ENCODE measurements around the gene FHL2. TPM values are rescaled to one million over a fixed set of nuclear protein-coding genes. Genes with fewer than 3 reads are reported as not detected.

FHL2 gene
- total RNA-seq, 1 donor from 2014 or later: 120 TPM

DNA sequence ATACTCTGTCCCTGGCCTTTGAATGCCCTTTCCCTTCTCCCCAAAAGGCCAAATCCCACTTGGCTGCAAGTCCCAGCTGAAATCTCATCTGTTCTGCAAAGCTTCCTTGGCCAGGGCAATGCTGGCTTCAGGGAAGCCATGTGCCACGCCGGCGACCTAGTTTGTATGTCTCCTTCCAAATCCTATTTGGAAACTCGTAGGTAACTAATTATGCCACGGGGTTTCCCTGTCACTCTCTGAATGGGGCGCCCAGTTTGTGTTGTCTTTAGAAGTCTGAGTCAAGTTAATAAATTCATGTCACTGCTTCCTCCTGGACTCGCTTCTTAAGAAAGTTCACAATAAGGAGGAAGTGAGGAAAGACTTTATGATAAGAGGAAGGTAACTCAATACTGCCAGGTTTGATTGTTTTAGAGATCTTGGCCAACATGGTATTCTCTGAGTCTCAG is 19.1 kb downstream of the FHL2 start:
- no peak for DNase-seq (ENCODE audit: low spot score)

DNA sequence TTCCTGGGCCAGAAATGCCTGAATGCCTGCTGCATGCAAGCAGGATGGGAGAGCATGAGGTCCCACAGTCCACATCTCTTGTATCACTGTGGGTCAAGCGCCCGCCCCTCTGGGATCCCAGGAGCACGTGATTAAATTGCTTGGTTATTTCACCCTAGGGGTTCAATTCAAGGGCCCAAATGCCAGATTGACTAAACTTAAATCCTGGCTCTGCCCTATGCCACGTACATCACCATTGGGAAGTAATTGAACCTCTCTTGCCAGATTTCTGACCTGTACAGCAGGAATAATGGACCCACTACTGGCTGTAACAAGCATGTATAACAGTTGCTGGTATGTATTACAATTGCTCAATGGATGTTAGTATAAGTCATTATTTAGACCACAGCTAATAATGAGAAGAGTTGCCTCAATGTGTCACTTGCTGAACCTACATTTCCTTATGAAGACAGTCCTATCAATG is 19.9 kb downstream of the FHL2 start:
- DNase-seq (ENCODE audit: low spot score): no peak

DNA sequence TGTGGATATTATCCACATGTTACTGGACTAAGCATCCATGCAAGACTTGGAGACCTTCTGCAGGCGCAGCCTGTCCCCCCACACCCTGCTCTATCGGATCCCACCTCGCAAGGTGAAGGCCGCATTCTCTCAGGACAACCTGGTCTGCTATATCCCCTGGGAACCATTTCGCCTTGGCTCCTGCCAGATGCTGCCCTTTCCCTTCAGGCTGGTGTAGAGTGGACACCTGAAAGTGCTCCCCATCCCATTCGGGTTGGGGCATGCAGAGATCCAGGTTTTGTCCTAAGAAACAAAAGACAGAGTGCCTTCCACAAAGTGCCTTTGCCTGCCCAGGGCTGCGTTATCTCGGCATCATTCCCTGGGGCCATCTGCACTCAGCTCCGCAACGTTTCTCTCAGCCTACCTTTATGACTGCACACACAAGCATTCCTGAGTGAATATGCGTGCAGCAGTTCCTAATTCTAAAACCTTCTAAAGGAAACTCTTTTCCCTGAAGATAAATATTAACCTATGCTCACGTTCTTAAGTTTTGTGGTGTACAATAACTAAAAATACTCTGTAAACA is 20.5 kb downstream of the FHL2 start:
- DNase-seq (ENCODE audit: low spot score): peak; percentile 22

DNA sequence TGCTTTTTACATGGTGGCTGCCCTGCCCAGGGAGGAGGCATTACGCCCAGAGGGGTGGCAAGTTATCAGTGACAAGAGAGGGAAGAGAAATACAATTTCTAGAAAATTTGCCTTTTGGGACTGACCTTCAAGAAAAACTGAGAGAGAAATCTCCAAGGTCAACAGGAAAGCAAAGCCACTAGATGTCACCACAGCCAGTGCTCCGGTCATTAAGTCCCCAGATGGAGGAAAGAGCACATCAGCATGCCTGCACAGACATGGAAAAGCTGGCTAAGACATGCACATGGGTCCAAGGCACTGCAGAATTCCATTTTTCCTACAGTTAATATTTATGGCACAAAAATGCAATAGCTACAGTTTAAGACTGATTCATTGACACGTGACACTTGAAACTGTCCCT is 21.0 kb downstream of the FHL2 start:
- peak; percentile 3 for DNase-seq (ENCODE audit: low spot score)

DNA sequence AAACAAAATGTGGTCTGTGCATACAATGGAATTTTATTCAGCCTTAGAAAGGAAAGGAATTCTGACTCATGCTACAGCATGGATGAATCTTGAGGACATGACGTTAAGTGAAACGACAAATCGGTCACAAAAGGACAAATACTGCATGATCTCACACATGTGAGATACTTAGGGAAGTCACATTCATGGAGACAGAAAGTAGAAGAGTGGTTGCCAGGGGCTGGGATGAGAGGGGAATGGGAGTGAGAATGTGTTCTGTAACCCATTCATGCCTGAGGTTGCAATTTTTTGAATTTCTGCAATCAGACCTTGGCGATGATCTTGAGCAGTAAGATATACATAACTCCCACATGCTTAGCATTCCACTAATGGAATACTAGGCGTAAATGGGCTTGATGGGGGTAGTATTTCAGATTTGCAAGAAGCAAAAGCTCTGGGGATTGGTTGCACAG is 22.0 kb downstream of the FHL2 start:
- DNase-seq (ENCODE audit: low spot score): no peak

DNA sequence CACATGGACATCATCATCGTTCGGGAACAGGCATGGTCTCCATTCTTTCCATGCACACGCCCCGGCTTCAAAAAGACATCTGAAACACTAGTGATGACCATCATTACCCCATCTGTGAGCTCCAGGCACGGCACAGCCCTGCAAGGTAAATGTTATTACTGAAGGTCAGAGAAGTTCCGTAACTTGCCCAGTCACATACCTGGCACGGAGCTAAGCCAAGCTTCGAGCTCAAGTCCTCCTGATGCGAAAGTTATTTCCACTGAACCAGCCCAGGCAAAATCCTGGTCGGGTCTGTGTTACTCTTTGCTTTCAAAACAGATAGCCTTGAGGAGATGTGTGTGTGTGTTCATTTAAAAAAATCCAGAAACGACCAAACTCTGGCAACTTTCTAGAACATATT is 22.8 kb downstream of the FHL2 start:
- peak; percentile 45 for DNase-seq (ENCODE audit: low spot score)

DNA sequence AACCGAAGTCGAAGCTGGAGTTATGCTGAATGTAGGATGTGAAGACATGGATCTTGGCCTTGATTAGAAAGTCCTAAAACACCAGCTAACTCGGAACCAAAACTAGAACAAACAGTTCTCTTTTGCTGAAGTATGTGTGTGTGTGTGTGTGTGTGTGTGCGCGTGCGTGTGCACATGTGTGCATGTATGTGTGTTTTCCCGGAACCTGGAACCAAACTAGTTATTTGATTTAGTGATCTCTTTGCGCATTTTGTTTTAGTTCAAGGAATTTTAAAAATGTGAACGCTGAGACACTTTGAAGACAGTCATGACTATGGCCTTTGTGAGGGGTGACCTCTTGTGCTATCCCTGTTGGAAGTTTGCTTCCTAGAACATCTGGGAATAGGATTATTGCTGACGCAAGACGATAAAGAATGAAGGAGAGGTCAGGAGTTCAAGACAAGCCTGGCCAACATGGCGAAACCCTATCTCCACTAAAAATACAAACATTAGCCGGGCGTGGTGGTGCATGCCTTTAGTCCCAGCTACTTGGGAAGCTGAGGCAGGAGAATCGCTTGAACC is 23.8 kb downstream of the FHL2 start:
- no peak for DNase-seq (ENCODE audit: low spot score)

DNA sequence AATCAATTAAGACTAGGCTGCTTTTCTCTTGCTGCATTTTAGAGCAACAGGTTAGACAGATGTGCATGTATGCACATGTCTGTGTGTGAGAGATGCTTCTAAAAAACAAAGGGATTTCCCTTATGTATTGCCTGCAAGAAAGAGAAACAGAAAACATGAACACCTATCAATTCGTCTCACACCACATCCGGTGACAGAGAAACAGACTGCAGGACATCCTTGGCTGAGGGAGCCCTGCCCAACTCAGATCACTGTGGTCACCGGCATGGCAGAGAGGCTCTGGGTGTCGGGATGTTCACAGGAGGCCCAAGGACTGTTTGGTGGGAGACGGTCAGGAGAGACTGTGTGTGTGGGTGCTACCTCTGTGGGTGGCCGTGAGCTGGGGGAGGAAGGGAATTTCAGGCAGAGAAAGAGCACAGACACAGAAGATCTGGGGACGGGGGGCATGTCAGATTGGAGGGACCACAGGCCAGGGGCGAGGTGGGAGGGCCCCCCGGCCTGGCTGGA is 24.9 kb downstream of the FHL2 start:
- DNase-seq (ENCODE audit: low spot score): peak; percentile 42

DNA sequence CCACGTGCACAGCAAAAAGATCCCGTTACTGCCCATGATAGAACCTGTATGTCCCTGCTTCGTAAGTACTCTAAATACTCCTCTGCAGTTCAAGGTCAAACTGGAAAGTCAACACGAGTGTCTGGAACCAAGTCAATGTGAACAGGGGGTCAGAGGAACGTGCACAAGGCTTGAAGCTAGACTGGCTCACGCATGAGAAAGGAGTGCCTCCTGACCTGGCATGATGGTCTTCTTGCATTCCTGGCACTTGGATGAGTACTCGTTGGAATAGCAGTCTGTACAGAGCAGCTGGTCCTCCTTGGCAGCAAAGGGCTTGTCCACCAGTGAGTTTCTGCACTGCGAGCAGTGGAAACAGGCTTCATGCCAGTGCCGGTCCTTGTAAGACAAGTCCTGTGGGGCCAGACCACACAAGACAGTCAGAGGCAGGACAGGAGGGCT is 25.5 kb downstream of the FHL2 start:
- DNase-seq (ENCODE audit: low spot score): peak; percentile 81

DNA sequence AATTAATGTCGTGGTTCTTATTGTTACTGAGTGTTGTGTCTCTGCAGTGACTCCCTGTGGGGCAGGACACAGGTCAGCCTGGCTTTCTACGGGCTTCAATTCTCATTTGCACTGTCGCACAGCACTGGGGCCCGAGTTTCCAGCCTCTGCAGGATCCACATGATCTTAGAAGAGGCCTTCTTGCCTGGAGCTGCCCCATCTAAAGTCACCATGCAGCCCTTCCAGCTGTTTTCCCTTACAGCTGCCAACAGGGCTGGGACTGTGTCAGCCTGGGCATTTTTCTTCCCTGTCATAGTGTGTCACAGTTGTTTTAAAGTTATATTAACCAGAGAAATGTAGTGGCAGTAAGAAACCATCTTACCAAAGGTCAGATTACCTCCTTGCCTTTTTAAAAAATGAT is 27.0 kb downstream of the FHL2 start:
- DNase-seq (ENCODE audit: low spot score): peak; percentile 13

DNA sequence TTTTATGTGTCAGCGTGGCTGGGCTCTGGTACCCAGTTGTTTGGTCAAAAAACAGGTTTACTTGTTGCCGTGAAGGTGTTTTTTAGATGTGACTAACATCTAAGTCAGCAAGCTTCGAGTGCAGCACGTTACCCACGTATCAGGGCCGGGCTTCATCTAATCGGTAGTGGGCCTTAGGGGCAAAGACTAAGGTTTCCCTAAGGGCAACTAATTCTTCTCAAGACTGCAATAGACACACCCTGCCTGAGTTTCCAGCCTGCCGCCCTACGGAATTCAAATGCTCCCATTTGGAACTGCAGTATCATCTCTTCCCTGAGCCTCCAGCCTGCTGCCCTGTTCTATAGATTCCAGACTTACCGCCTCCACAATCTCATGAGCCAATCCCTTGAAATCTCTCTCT is 27.7 kb downstream of the FHL2 start:
- no peak for DNase-seq (ENCODE audit: low spot score)

DNA sequence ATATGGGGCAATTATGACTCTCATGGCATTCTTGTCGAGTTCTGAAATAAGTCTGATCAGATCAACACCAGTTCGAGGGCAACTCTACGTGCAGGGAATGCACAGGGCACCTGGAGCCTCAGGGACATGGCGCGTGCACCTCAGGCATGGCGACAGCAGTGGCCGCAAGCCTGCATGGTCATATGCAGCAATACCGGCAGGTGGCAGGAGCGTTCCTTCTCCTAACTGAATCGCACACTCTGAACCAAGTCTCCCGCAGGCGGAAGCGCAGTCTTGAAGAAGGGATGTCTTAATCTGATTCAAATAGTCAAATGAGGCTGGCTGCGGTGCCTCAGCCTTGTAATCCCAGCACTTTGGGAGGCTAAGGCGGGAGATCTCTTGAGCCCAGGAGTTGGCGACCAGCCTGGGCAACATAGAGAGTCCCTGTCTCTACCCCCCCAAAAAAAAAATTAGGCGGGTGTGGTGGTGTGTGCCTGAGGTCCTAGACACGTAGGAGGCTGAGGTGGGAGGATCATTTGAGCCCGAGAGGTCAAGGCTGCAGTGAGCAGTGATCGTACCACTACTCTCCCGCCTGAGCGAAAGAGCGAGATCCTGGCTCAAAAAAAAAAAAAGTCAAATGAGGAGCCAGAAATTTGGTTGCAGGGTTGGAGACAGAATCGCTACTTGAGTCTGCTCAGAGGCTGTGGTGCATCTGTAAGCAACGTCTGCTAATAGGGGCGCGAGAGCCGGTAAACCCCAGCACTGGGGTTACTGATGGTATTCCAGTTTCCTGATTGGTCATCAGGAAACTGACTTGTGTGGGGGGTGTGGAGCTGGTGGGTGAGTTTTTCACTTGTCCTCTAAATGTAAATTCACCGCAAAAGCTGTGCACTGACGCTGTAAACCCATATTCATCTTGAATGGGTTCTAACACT is 28.8 kb downstream of the FHL2 start:
- peak; percentile 90 for DNase-seq (ENCODE audit: low spot score)

DNA sequence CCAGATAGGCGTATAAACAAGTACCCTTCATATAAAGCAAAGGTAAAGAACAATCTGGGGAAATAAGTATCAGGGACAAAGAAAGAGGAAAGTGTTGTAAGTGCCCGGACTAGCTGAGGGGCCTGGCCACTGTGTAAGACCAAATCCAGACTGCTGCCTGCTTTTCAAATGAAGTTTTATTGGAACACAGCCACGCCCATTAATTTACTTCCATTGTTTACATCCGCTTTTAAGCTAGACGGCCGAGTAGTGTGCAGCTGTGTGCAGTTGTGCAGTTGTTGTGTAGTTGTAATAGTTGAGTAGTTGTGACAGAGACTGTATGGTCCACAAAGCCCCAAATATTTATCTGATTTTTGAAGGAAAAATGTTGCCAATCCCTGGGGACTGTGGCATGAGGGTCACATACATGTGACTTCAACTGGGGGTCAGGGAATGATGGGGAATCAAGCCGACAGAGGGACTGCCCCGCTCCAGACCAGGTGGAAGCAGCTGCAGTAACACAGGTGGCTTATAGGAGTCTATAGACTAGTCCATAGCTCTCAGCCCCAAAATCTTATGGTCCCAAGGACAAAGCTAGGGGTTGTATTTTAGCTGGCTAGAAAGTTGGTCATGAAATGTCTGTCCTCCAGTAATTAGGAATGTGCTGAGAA is 30.0 kb downstream of the FHL2 start:
- peak; percentile 25 for DNase-seq (ENCODE audit: low spot score)

DNA sequence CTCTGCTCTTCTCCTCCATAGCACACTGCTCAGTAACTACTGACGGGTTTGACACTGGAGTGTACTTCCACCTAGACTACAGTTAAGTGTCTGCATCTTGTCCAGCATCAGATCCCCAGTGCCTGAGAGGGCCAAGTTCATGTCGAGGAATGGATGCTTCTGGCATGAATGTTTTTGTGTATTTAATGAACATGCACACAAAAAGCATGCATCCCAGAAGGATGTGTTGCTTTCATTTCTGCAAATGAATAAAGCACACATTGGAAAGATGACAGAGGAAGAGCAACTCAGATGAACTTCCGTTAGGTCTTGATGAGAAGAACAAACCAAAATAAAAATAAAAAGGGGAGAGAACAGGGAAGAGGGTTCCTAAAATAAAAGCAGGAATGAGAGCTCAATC is 33.6 kb downstream of the FHL2 start:
- DNase-seq (ENCODE audit: low spot score): no peak

DNA sequence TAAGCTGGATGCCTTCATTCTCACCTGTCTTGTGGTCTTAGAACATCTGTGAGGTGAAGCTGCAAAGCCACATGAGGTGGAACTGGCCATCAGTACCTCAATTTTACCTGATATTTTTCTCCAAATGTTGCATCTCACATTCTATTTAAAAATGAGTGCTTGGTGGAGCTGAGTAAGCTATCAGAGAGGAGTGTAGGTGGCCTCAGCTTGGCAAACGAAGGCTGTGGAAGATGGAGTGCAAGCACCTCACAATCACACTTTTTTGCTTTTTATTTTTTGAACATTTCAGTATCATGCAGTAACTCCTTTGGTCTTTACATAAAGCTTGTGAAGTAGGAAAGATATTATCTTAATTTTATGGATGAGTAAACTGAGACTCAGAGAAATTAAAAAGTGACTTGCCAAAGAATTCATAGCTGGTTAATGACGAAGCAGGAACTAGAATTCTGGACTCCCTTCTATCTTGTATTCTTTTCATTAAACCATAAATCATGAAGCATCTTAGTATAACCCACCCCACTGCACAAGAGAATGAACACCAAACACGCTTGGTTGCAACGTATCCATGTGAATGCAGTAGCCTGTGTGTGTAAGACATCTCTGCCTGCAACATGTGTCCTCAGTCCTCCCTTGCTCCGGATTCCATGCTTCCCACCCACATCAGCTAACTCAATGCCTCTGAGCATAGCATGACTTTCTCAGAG is 34.3 kb downstream of the FHL2 start:
- DNase-seq (ENCODE audit: low spot score): no peak

DNA sequence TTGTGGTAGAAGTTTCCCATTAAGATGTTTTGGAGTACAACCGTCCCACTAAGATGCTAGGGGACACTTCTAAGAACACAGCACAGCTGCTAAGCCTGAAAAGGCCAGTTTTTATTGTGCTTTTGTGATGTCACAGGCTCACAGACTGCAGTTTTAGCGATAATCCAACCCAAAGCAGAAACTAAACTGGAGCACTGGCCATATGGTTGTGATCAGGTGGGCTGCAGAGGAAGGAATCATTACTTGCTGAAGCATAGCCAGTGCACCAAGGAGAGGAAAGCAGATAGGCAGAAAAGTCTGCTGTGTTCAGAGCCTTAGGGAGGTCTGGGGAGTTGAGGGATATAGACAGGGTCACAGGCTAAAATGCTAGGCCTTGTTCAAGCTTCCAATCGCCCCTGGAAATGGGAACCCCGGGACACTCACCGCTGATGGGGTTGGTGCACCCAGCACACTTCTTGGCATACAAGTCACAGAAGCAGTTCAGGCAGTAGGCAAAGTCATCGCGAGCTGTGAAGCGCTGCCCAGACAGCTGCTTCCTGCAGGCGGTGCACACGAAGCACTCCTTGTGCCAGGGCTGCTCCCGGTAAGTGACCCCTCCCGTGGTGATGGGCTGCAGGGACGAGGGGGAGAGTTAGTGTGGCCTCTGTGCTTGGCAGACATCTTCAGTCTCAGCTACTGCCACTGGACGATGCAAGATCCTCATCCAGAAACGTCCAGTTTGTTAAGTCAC is 35.8 kb downstream of the FHL2 start:
- DNase-seq (ENCODE audit: low spot score): no peak

DNA sequence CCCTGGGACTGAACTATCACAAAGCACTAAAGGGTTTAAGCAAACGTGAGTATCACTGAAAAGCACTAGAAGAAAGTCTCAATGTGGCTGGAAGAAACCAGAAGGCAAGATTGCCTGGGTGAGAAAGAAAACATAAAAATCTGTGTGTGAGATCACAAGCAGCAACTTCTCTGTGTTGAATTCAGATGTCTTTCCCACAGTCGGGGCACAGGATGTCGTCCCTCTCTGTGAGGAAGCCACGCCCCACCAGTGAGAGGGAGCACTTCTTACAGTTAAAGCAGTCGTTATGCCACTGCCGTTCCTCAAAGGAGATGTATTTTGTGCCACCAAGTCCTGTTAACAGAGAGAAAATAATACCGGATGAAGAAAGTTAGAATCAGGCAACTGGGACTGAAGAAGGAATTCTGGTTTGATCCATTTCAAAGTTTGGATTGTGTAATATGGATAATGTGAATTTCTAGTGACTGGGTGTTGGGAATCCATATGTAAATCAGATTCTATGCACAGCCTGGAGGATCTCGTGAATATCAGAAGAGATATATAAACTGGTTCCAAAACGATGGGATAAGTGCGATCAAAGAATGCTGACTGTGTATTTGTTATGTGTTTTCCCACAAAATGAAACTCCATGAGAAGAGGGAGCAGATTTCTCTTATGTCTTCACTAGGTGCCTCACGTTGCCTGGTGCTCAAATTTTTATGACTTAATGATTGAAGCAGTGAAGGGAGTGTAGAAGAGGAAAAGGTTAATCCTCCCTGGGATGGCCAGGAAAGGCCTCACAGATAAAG is 37.6 kb downstream of the FHL2 start:
- no peak for DNase-seq (ENCODE audit: low spot score)

DNA sequence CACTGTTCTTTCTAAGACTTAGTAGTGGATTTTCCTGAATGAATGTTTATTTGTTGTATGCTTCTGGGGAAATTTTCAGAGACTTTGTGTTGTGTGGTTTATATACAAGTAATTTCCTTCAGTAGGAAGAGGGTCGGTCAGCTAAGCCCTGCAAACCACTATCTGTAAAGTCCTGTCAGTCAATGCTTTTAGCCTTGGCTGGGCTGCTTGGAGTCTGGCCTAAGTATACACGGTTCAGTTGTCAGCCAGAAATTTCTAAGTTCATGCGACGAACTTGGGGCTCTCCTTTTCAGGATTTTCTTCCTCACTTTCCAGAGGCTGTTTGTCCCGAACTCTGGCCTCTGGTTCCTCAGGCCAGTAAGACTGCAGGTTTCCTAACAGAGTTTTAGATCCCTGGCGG is 40.3 kb downstream of the FHL2 start:
- DNase-seq (ENCODE audit: low spot score): no peak

DNA sequence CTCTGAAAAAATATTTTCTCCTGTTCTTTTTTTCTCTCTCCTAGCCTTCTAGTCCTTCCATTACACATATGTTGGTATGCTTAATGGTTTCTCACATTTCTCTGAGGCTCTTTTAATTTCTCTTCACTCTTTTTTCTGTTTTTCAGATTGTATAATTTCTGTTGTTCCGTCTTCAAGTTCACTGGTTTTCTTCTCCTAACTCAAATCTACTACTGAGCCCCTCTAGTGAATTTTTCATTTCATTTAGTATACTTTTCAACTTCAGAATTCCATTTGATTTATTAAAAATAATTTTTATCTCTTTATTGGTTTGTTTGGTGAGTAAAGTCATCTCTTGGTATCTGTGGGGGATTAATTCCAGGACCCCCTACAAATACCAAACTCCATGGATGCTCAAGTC is 41.7 kb downstream of the FHL2 start:
- DNase-seq (ENCODE audit: low spot score): no peak
